HG03457 (cell line): ENCODE measurements around the gene ABCA13.

Experiments used
- ATAC-seq: cut with Tn5 transposase; IDR thresholded peaks from one replicate; pipeline ENCODE4 v1.9.1; 2021; ENCODE audit warnings: moderate number of reproducible peaks; ENCODE audit not compliant: unreplicated experiment

The ABCA13 gene

DNA sequence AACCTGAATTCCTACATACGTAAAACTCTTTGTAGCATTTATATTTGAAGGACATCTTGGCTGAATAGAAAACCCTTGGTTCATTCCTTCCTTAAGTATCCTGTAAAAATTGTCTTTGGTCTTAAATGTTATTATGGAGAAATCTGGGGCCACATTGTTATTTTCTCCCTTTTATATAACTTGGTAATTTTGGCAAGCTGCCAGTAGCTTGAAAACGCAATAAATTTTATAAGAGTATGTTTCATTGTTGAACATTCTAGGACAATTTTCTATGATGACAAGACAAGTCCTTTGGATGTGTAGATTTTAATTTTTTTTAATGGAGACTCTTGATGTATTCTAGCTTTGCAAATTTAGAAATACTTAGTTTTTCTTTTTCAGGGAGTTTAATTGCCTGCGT, 191.9 kb downstream of the ABCA13 start:
- ATAC-seq = no peak

DNA sequence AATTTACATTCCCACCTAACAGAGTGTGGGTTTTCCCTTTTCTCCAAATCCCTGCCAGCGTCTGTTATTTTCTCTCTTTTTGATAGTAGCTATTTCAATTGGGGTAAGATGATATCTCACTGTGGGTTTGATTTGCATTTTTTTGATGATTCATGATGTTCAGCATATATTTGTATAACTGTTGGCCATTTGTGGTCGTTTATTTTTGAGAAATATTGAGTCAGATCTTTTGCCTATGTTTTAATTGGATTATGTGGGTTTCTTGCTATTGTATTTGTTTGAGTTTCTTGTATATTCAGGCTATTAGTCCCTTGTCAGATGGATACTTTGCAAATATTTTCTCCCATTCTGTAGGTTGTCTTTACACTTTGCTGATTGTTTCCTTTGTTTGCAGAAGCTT, 193.8 kb downstream of the ABCA13 start:
- ATAC-seq = no peak

DNA sequence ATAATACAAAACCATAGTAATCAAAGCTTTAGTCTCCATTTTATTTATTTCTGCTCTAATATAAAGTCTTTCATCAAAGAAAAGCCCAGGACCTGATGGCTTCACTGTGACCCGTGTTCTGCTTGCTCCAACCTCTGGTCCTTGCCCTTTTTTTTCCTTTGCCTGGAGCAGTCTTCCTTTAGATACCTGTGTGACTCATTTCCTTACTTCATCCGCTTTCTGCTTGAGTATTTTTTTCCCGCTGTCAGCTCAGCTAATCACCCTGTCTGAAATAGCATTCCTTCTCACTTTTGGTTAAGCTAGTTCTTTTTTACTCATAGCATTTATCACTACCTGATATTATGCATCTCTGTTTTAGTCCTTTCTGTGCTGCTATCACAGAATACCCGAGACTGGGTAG, 194.8 kb downstream of the ABCA13 start:
- ATAC-seq = no peak

DNA sequence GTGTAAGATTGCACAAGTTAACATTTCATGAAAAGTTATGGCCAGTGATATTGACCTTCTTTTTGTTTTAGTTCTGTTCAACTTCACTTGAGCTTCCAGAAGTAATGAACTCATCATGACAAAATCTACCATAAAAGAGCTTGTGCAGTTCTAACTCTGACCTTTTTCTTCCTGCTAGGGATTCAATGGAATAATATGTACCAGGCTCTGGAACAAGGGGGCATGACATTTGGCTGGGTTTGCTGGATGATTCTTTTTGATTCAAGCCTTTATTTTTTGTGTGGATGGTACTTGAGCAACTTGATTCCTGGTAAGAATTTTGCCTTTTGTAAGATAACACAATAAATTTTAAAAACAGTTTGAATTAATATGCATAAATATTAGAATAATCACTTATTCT, 205.0 kb downstream of the ABCA13 start:
- no peak for ATAC-seq

DNA sequence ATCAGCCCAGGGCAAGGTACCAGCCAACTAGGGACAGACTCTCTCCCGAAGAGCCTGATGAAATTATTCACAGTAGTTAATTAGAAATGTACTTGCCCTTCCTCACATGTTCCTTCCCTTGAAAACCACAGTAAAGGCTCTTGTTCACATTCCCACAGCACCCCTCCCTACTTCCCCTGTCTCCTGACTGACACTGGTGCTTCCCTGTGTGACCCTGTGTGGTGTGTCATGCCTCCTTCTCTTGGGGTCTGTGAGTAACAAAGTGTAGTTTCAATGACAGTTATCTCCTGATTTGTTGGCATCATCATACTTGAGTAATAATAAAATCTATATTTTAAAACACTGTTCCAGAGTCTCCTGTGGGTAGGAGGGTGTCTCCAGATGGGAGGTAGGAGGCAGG, 209.7 kb downstream of the ABCA13 start:
- no peak for ATAC-seq

DNA sequence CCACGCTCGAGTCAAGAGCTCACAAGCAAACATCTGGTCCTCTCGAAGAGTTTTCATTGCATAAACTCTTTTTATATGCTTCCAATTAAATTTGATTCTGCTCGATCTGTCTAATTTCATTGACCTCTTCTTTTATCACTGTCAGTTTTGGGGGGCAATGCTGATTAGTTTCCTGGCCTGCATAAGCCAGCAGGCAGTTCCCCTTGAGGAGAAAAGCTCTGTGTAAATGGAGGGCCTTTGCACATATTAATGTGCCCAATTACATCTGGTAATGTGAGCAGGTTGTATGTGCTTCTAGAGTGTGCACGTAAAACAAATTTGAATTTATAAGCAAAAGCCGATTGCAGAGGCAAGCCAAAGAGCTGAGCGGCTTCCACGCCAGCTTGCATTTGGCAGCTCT, 210.3 kb downstream of the ABCA13 start:
- no peak for ATAC-seq

DNA sequence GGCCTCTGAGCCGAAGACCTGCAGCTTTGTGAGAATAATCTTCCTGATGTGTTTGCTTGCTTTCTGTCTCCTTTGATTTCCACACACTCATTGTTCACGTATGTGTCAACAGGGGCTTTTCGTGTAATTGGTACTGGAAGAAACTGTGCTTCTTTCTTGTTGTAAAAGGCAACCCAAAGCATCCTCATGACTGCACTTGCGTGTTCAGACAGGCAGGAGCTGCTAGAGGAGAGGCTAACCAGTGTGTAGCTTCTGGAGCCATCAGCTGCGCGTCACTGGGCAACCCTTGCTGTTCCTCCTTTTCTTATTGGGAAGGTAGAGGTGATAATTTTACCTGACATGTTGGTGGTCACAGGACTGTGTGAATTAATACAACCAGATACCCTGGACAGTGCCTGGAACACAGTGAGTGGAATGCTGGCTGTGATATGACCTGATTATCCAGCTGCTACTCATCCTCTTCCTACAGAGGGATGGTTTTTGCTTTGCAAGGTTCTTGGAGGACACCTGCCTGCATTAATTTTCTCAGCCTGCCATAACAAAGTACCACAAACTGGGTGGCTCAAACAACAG, 213.0 kb downstream of the ABCA13 start:
- no peak for ATAC-seq

DNA sequence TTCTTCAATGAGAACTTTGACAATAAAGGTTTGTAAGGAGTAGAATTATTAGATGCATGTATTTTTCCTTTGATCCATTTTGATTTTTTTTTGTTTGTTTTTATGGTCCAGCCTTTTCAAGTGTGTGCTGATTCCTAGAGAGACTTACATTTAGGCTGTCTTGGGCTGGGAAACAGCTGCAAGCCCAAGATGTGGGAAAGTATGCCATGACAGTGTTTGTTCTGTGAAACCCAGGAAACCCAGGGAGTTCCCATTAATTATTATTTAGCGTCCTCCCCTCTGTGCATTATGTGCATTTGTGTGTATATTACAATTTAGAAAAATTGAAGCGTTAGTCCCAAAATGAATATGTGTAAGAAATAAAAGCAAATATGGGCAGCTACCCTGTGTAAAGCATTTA, 216.7 kb downstream of the ABCA13 start:
- ATAC-seq = no peak

DNA sequence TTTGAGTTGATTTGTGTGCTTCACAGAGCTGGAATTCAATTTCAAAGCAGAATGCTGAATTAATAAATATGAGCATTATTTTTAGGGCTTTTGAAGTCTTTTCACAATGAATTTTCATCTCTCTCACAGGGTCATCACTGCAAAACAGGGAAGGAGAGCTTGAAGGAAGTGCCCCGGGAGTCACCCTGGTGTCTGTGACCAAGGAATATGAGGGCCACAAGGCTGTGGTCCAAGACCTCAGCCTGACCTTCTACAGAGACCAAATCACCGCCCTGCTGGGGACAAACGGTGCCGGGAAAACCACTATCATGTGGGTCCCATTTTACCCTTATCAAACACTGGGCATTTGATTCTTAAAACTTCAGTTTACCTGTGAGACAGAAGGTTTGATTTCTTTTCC, 217.7 kb downstream of the ABCA13 start:
- no peak for ATAC-seq

DNA sequence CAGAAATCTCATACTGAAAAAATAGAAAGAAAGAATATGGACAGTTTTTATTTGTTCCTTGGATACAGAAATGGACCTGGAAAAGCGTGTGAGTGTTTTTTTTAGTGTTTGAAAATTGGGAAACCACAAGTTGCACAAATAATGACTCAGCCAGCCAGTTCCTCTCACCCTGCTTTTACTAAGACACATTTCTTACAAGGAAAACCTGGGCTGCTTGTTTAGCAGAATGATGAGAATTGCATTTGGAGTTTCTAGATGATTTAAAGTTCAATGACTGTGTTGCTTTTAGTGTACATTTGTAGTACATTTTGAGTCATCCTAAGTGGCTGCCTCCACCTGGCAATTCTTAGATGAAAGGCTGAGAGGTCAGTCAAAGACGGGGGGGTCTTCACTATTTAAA, 218.7 kb downstream of the ABCA13 start:
- no peak for ATAC-seq

DNA sequence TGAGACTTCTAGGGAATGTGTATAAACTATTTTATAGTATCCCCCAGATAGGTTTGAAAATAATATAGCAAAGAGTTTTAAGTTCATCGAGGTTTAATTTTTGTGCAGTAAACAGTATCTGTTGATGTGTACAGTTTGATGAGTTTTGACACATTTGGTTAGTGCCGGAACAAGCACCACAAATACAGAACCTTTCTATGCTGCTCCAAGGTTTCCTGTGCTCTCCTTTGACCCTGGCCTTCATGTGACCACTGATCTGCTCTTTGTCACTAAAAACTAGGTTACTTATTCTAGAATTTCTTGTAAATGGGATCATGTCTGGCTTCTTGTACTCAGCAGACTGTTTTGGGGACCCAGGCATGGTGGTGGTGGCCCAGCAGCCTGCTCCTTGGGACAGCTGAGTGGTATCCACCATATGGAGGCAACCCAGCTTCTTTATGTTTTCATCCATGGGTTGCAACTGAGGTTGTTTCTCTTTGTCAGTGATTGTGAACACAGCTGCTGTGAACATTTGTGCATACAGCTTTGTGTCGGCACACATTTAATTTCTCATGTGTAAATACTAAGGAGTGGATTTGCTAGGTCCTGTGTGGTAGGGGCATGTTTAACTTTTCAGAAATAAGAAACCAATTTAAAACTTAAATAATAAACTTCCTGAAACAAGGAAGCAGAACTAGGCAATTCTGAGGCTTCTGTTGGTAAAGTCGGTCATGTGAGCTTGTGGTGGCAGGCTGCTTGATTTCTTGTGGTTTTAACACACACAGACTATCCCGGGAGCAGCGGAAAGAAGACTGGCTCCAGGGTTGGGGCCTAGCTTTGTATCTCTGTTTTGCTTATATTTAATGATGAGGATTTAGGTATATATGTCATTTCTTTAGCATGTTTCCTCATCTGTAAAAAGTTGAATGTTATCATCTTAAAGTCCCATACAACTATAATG, 219.4 kb downstream of the ABCA13 start:
- no peak for ATAC-seq

DNA sequence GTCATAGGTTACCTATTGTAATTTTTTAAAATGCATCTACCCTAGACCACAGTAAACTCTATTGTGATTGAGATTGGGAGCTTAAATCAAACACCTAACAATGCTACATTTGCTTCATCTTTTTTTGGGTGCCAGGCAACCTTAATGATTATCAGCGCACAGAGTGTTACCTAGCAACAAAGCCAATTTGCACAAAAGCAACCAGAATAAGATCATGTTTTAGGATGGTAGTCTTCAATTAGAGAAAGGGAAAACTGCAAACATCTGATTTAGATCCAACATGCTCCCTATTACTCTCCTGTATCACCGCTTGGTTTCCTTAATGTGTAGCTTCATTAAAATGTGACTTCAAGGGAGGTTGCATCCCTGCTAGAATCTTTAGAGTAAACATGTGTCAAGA, 226.9 kb downstream of the ABCA13 start:
- no peak for ATAC-seq

DNA sequence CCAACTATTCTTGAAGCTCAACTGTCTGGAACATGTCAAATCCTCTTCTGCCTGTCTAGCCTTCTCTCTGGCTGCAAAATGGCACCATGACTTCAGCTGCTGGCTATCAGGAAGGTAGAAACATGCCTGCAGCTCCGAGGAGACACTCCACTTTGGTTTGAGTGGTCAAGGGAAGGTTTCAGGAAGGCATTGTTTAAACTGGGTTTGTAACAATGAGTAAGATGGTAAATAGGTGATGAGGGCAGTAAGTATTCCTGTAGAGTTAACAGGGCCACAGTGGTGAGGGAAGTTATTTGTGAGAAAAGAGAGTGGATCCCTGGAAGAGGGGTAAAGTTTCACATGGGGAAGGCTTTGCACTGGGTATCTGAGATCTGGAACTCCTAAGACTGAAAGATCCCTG, 231.5 kb downstream of the ABCA13 start:
- no peak for ATAC-seq

DNA sequence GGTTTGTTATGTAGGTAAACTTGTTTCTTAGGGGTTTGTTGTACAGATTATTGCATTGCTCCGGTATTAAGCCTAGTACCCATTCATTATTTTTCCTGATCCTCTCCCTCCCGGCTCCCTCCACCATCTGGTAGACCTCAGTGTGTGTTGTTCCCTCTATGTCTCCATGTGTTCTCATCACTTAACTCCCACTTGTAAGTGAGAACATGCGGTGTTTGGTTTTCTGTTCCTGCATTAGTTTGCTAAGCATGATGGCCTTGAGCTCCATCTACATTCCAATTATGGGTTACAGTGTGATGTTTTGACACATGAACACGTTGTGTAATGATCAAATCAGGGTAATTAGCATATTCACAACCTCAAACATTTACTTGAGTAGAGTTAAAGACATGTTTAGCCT, 237.5 kb downstream of the ABCA13 start:
- ATAC-seq = no peak

DNA sequence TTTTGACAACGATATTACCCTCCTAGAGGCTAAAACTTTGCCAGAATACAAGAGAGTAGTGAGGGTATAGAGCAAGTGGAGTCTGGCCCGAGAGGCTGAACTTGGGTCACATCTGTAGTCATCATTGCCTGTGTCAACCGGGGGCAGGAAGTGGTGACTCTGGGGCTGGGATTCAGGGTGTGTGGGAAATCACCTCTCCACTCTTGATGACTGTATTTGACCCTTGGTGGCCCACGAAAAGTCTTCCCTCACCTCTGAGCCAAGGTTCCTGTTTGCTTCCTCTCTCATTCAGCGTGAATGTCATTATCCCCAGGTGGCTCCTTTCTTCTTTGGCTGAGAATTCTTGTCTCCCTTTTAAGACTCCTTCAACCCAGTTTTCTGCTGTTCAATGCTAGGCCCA, 240.4 kb downstream of the ABCA13 start:
- no peak for ATAC-seq

DNA sequence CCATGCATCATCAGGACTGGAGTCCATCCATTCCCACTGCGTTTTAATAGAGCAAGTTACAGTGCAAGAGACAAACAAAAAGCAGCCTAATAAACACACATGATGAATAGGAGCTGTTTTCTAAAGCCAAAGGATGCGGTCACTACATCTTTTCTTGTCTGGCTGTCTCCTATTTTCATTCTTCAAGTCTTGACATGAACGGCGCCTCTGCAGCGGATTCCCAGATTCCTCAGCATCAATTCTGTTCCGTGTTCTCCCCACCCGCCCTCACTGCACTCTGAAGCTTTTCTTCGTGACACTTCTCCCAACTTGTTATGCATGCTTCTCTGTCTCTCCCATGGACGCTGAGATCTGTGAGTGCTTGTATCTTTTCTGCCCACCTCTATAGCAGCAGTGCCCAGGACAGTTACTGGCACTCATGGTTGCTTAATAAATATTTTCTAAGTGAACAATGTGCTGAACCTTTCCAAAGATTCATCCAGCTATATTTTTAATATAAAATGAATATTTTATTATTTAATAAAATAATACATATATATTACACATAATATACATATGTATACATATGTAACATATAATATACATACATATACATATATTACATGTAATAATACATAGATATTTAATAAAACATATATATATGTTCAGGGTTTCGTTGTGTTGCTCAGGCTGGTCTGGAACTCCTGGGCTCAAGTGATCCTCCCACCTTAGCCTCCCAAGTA, 242.9 kb downstream of the ABCA13 start:
- ATAC-seq = no peak

DNA sequence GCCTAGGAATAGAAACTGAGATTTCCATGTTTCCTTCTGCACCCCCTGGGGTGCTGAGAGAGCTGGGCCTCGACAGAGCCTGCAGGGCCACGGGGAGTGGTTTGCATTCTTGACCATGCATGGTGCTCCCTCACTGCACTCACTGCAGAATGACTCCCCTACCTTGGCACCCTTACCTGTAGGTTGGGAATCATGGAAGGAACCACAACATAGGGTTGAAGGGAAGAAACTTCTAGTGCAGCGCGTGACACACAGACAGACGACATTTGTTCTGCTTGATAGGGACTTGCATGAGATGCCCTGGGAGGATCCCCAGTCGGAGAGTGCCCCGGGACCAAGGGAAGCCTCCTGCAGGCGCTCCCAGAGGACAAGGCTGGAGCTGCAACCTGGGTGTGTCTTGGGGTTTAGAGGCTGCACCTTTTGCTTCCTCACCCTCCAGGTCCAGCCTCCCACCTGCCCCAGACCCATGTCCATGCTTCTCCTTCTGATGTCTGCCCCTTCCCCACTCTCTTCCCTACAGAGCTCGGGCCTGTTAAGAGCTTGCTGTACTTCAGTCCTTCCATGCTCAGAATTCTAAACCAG, 245.2 kb downstream of the ABCA13 start:
- no peak for ATAC-seq

DNA sequence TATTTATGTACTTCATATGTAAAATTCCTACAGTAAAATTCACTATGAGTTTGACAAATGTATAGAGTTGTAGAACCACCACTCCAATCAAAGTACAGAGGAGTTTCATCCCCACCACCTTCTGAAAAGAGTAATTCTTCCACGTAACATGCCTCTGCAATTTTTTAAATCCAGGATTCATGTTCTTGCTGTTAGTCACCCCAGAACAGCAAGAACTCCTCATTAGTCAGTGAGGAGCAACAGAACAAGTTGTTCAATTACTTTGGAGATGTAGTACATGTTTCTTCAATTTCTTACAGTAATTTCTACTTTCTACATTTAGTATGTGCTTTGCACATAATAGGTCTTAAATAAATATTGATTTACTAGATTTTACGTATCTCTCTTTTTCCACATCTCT, 248.1 kb downstream of the ABCA13 start:
- no peak for ATAC-seq

DNA sequence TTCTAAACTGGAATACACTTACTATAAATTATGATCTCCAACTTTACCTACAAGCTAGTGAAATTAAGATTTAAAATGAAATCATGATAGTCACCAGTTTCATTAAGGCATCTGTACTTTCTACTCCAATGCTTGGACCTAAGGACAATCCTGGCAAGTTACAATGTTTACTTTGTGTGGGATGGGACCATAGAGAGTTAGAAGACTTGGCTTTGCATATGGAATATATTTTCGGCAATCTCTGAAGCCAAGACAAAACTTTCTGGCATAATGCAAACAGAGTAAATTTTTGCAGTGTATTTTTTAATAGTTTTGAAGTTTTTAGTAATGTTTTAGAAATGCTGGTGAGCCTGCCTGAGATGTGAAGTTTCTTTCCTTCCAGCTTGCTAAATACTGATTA, 248.9 kb downstream of the ABCA13 start:
- no peak for ATAC-seq

DNA sequence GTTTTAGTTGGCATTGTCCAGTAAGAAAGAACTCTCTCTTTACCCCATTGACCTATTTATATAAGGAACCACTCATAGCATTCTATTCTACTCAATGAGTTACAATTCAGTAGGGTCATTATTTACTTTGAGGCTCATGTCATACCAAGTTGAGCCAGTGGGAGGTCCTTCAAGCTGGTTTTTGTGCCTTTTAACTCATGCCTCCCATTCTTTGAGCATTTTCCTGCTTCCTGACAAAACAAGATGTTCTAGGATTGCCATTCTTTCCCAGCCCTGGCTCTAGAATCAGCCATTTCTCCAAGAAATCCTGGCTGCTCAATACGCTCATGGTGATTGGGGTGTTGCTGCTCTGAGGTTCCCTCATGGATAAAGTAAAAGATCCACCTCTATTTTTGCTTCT, 250.1 kb downstream of the ABCA13 start:
- no peak for ATAC-seq

DNA sequence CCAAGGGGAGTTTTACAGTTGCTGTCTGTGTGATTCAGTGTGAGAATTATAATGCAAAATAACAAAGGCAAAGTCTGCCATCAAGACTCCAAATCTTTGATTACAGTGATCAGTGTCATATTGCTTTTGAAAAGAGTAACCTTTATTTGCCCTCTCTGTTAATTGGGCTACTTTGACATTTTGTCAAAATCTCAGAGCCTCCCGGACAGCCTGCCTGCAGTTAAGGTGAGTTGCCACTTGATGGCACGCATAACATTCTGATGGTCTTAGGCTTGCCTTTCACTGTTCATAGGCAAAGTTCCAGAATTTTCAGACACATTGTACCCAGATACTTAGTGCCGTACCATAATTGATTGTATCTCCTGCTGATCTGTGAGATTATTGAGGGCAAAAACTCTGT, 253.5 kb downstream of the ABCA13 start:
- no peak for ATAC-seq
